Ramos (cell line): Measurements from ENCODE around the gene MED25.

Experiments
- in situ Hi-C: fragments of 300-500 bp; cut with MboI; formaldehyde crosslinking; loops from one replicate; pipeline ENCODE4 v1.14.3; 2022; ENCODE audit warnings: low sequenced_read_pairs; ENCODE audit not compliant: unreplicated experiment

MED25 gene

GRCh38 chr19:49869484-49870308 is 51.6 kb downstream of the MED25 start:
- in situ Hi-C loops, result no loop called here

DNA sequence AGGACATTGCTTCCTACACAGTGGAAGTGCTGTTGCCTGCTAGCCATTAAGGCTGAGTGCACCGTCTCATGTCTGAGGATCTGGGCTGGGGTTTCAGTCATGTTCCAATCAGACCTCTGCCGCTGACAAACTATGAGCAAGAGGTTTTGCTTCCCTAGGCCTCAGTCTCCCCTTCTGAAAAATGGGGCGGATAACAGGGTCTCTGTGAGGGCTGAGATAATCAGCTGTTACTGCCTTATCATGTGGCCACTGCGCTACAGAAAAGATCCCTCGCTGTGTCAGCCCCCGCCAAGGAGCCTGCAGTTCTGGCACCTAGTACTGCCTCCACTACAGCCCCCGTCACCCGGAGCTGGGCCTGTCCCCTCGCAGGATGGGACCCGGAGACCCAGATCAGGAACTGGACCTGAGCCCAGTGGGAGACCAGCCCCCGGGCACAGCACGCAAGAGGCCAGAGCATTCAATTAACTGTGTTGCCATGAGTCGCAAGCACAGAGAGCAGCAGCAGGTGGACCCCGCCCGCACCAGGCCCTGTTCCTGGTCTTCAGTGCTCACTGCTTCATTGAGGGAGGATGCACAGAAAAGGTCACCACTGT is 52.3 kb downstream of the MED25 start:
- in situ Hi-C loops, result no loop called here

DNA sequence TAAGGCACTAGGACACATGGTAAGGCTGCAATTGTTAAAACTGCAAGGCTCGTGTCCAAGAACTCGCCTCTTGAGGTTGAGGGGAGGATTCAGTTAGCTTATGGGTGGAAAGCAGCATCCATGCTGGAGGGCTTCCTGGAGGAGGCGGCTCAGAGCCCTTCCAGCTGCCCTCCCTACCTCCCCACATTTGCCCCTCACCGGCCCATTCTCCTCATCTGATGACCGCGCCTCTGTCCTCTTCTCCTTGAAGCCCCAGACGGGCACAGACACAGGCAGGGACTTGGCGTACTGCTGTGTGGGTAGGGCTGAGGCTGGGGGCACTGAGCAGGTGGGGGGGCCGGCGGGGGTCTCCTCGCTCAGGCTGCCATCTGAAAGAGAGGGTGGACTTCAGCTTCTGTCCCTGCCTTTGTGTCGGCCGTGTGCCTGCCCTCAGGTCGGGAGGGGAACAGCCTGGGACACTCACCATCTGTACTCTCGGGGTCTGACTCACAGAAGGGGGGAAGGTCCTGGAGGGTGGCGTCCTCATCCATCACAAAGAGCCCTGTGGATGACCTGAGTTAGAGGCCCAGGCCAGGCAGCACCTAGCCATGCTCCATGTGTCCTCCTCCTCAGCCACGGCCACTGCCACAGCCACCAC is 53.4 kb downstream of the MED25 start:
- in situ Hi-C loops, result no loop called here

DNA sequence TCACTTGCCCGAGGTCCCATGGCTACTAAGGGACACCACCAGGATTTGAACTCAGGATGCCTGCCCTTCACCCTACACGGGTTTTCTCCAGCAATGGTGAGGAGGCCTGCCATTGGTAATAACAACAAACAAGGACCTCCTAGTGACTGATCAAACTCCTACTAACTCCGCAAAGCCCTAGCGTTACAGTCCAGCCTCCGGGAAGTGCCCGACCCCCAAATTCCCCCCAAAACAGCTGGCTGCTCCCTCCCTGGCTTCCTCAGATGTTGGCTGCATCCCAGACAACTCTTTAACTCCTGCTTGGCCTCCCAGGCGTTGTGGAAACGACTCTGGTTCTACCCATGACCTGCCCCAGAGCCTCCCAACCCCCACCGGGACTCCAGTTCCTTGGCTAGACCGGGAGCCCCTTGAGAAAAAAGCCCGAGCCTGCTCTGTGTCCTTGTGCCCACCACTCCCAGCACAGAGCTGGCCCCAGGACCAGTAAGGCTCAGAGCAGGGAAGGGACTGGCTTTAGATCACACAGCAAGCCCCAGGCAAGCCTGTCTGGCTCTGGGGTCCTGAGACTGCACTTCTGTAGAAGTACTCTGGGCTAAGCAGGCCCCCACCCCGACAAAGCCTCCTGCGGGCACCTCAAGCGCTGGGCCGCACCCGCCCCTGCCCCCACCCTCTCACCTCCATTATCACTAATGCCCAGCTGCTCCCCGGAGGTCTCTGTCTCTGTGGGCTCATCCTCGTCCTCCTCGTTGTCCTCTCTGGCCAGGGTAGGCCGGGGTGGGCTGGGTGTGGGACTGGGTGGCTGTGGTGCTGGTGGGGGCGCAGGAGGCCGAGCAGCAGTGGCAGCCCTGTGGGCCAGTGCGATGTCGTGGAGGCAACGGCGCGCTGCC is 54.4 kb downstream of the MED25 start:
- in situ Hi-C loops, result no loop called here

DNA sequence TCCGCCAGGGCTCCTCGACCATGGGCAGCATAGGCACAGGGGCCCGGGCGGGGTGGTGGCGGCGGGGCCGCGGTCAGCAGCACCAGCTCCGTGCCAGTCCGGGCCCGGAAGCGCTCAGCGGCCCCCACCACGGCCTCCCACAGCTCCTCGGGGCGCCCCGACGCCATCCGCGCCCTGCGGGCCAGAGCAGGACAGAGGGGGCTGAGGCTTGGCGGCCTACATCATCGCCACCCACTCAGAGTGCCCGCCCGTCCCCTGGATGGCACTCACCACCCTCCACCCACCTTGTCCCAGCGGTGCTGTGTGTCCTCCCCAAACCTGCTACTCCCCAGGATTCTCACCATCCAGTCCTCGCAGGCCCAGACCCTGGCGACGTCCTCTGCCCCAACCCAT is 55.0 kb downstream of the MED25 start:
- in situ Hi-C loops, result no loop called here

DNA sequence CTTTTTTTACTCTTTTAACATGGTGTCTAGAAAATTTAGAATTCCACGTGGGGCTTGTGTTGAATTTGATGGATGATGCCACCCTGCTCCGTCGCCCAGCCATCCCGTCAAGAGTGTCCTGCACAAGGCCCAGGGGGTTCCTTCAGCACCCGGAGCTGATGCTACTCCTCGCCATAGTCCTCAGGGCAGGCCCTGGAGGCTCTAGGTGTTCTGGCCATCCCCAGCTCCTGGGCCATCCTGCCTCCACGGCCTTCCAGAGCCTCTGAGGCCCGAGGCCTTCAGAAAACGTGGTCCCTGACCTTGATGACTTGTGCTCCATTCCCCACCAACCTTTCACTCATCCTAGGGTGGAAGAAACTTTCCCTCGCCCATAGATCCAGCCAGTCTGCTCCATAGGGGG is 55.7 kb downstream of the MED25 start:
- in situ Hi-C loops, result no loop called here

DNA sequence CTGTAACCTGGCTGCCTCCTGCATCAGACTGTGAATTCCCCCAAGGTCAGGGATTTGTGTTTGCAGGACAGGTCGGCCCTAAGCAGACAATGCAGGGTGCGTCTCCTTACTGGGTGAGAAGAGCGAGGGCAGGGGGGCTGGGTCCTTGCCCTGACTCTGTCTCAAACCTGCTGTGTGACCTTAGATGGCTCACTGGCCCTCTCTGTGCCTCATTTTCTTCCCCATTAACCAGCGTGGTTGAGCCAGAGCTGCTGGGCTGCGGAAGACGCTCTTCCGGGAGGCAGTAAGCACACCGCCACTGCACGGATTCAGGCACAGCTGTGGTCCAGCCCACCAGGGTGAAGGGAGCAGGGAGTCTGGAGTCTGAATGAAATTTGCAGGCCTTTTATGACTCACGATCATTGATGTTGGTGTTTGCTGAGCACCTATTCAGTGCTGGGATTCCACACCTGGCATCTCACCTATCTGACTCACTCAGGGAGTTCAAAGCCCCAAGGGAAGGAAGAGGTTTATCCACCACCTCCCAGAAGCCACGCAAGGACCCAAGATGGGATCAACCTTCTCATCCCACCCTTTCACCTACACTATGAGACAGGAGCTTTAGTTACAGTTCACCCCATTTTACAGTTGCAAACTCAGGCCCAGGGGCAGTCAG is 56.5 kb downstream of the MED25 start:
- in situ Hi-C loops, result no loop called here

DNA sequence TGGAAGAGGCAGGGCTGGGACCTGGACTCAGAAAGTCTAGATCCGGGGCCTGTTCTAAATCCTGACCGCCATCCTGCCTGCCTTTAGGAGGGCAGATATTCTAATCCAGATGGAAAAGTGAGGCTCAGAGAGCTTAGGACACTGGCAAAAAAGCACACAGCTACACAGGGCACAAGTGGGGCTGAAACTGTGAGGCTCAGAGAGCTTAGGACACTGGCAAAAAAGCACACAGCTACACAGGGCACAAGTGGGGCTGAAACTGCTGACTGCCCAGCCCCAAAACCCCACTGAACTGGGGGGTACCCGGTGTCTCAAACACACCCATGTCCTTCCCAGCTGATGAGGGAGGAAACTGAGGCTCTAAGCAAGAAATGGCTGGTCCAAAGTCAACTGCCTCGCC is 57.1 kb downstream of the MED25 start:
- in situ Hi-C loops, result no loop called here

DNA sequence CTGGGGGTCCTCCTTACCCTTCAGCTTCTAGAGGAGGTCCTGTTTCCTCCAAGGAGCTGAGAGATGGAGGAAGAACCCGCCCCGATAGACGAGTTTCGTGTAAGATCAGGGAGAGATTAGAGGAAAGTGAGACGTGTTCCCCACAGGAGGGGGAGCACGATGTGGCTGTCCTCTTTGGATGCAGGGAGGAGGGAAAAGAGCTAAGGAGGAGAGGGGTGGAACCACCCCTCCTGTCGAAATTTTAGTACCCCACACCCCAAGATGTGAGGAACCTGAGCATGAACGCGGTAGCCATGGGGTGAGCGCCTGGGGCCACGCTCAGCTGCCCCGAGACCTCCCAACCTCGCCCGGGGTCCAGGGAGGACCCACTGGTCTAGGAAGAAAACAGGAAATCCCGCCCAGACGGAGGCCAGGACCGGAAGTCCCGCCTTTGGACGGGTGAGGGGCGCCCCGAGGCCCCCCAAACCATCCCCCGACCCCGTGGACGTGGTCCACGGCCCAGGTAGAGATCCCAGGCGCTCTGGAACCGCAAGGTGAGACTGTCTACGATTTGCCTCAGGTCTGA is 57.9 kb downstream of the MED25 start:
- in situ Hi-C loops, result no loop called here

GRCh38 chr19:49876422-49877019 is 58.4 kb downstream of the MED25 start:
- in situ Hi-C loops, result no loop called here

GRCh38 chr19:49877020-49877878 is 59.2 kb downstream of the MED25 start, which contains the start of the genes AKT1S1 and TBC1D17:
TSS of gene AKT1S1 (minus strand) at chr19:49877355. CDS start at chr19:49873295, 4,060 bp downstream.
TSS of gene TBC1D17 (plus strand) at chr19:49877702. CDS start at chr19:49877724, 22 bp downstream.
- in situ Hi-C loops, result no loop called here

GRCh38 chr19:49877879-49878743 is 60.0 kb downstream of the MED25 start:
- in situ Hi-C loops, result no loop called here

DNA sequence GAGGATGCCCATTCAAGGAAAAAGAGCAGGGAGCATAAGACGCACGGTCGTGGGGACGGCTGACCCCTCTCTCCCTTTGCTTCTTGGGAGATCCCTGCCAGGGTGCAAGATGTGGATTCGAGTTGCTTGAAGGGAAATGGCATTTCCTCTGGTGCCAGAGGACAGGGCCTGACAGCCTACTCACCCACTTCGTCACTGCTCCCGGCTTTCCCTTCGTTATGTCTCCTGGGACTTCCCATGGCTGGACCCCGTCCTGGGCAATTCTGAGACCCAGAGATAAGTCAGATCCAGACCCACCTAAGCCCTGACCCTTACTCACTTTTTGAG is 60.6 kb downstream of the MED25 start:
- in situ Hi-C loops, result no loop called here

GRCh38 chr19:49879243-49879963 is 61.3 kb downstream of the MED25 start:
- in situ Hi-C loops, result no loop called here

GRCh38 chr19:49880162-49880869 is 62.2 kb downstream of the MED25 start:
- in situ Hi-C loops, result no loop called here

DNA sequence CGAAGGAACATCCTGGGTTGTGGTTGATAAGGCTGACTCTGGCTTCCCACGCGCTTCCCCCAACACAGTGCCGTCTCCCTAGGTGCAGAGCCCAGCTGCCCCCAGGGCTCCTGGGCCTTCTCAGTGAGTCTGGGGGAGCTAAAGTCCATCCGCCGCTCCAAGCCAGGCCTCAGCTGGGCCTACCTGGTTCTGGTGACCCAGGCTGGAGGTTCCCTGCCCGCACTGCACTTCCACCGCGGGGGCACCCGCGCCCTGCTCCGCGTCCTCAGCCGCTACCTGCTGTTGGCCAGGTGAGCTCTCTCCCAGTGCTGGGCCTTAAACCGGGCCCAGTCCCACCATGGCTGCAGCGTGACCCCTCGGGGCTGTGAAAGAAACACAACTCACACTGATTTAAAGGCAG is 63.1 kb downstream of the MED25 start:
- in situ Hi-C loops, result no loop called here
